ENCODE data around the gene NKAIN2. TPM values are rescaled to one million over a fixed set of nuclear protein-coding genes. Genes with fewer than 3 reads are reported as not detected.

Gene NKAIN2
- total and polyA plus RNA-seq, 7 donors: 0.08 to 13.5 (median 1.1) TPM

- TF ChIP-seq CTCF (IDR thresholded peaks at IDR 0.05): no peak
- 87 to 90% (median 87%) methylated on average over 5 of the region's 5 CpGs for WGBS, 3 donors
- no peak for ATAC-seq
- Histone ChIP-seq H3K4me3 (no peak overlapping the region), H3K9me3 (no peaks in the 10 kb centered on the region), H3K36me3 (ENCODE audit: insufficient read depth in 1 of 2, low read depth in 1 of 2) (no peaks in the 10 kb centered on the region), H3K27me3 (ENCODE audit: insufficient read depth in 3 of 3, low read length in 2 of 3) (no peaks in the 10 kb centered on the region), H3K27ac (no peak overlapping the region), H3K4me1 (no peaks in the 10 kb centered on the region)
- DNase-seq: no peak
- intact Hi-C loops (cut with DNase I): no loop called here
Observed at GRCh38 chr6:123844011-123844410, 40.3 kb downstream of the NKAIN2 start.

DNA sequence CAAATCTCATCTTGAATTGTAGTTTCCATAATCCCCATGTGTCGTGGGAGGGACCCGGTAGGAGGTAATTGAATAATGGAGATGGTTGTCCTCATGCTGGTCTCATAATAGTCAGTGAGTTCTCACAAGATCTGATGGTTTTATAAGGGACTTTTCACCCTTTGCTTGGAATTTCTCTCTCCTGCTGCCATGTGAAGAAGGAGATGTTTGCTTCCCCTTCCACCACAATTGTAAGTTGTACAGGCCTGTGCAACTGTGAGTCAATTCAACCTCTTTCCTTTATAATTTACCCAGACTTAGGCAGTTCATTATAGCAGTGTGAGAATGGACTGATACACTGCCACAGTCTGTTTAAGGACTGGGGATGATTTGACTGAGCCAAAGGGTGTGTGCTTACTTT is 44.7 kb downstream of the NKAIN2 start:
- no peak for TF ChIP-seq CTCF (IDR thresholded peaks at IDR 0.05)
- ATAC-seq: no peak
- WGBS, 3 donors: 88 to 97% (median 90%) methylated on average over 2 of the region's 2 CpGs

GRCh38 chr6:123849406-123849805 is 45.7 kb downstream of the NKAIN2 start:
- H3K36me3 ChIP-seq (ENCODE audit: insufficient read depth in 1 of 2, low read depth in 1 of 2): no peaks in the 10 kb centered on the region
- intact Hi-C loops (cut with DNase I): no loop called here
- H3K9me3 ChIP-seq: no peaks in the 10 kb centered on the region
- WGBS, 3 donors: 63 to 74% (median 70%) methylated on average over 3 of the region's 3 CpGs
- TF ChIP-seq CTCF (IDR thresholded peaks at IDR 0.05): no peak
- DNase-seq (no peak), ATAC-seq (no peak)
- H3K4me1 ChIP-seq: no peaks in the 10 kb centered on the region
- no peaks in the 10 kb centered on the region for H3K27me3 ChIP-seq (ENCODE audit: insufficient read depth in 3 of 3, low read length in 2 of 3)
- H3K4me3 ChIP-seq: no peak overlapping the region
- no peak overlapping the region for H3K27ac ChIP-seq

More for the DNA sequence above, 44.7 kb downstream of the NKAIN2 start:
- no peak overlapping the region for H3K27ac ChIP-seq
- no peaks in the 10 kb centered on the region for H3K27me3 ChIP-seq (ENCODE audit: insufficient read depth in 3 of 3, low read length in 2 of 3)
- H3K9me3 ChIP-seq: no peaks in the 10 kb centered on the region
- H3K4me1 ChIP-seq: no peaks in the 10 kb centered on the region
- no peaks in the 10 kb centered on the region for H3K36me3 ChIP-seq (ENCODE audit: insufficient read depth in 1 of 2, low read depth in 1 of 2)
- no peak overlapping the region for H3K4me3 ChIP-seq
- intact Hi-C loops (cut with DNase I): no loop called here
- DNase-seq: no peak

GRCh38 chr6:123850555-123850954 is 46.9 kb downstream of the NKAIN2 start:
- ATAC-seq: no peak
- WGBS, 3 donors: 95 to 96% (median 96%) methylated on average over 4 of the region's 4 CpGs
- Histone ChIP-seq H3K9me3 (no peaks in the 10 kb centered on the region), H3K27ac (no peak overlapping the region), H3K4me1 (no peaks in the 10 kb centered on the region), H3K36me3 (ENCODE audit: insufficient read depth in 1 of 2, low read depth in 1 of 2) (no peaks in the 10 kb centered on the region), H3K4me3 (no peak overlapping the region), H3K27me3 (ENCODE audit: insufficient read depth in 3 of 3, low read length in 2 of 3) (no peaks in the 10 kb centered on the region)
- no peak for TF ChIP-seq CTCF (IDR thresholded peaks at IDR 0.05)
- intact Hi-C loops (cut with DNase I): no loop called here
- no peak for DNase-seq

DNA sequence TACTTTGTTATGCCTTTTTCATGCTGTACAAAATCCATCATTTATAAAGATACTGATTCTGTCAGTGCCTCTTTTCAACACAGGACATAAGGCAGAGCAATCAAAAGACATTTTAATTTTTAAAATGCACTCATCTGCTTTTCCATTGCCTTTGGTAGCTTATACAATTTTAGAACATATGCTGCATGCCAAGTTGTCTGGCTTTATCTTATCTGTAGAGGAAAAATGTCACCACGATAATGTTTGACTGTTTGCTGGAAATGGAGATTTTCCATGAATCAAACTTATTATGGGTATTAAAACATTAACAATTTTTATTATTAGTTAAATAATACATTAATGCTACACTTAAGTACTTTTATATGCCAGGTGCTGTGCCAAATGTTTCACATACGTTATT is 50.5 kb downstream of the NKAIN2 start:
- H3K27me3 ChIP-seq (ENCODE audit: insufficient read depth in 3 of 3, low read length in 2 of 3): no peaks in the 10 kb centered on the region
- 83 to 85% (median 84%) methylated on average over 2 of the region's 2 CpGs for WGBS, 3 donors
- H3K4me3 ChIP-seq: no peak overlapping the region
- no peak overlapping the region for H3K27ac ChIP-seq
- no peaks in the 10 kb centered on the region for H3K4me1 ChIP-seq
- ATAC-seq (no peak), DNase-seq (no peak)
- TF ChIP-seq CTCF (IDR thresholded peaks at IDR 0.05): no peak
- intact Hi-C loops (cut with DNase I): no loop called here
- H3K9me3 ChIP-seq: no peaks in the 10 kb centered on the region
- H3K36me3 ChIP-seq (ENCODE audit: insufficient read depth in 1 of 2, low read depth in 1 of 2): no peaks in the 10 kb centered on the region
